IPS-20b (cell line): ENCODE data around the gene TMEM235.
"Not testable (repeated sequence)": the region's sequence is repeated elsewhere in the genome, so short reads cannot be mapped to it uniquely, and the experiment has no call there.

Experiments
- H3K27ac ChIP-seq: one replicate; pipeline ENCODE4 v1.5.1; 2013; ENCODE audit warnings: low read length
- H3K27me3 ChIP-seq: 2 replicates; pipeline ENCODE4 v1.6.1; 2013; ENCODE audit warnings: mild to moderate bottlenecking, low read length, inconsistent platforms; ENCODE audit not compliant: insufficient read depth
- H3K36me3 ChIP-seq: 2 replicates; pipeline ENCODE4 v1.6.1; 2013; ENCODE audit warnings: low read depth, mild to moderate bottlenecking, inconsistent platforms, low read length, moderate library complexity; ENCODE audit not compliant: insufficient read depth
- H3K4me1 ChIP-seq: 2 replicates; pipeline ENCODE4 v1.6.1; 2013; ENCODE audit warnings: mild to moderate bottlenecking, control low read depth, inconsistent platforms, low read length, moderate library complexity; ENCODE audit not compliant: insufficient read depth
- H3K4me3 ChIP-seq: 2 replicates; pipeline ENCODE4 v1.5.1; 2013; ENCODE audit warnings: mild to moderate bottlenecking, low read length, inconsistent platforms
- H3K9ac ChIP-seq: 2 replicates; pipeline ENCODE4 v1.6.1; 2013; ENCODE audit warnings: low read depth, mild to moderate bottlenecking, inconsistent platforms, low read length, moderate library complexity
- H3K9me3 ChIP-seq: 2 replicates; pipeline ENCODE4 v1.6.1; 2013; ENCODE audit warnings: mild to moderate bottlenecking, low read depth, low read length, inconsistent platforms; ENCODE audit not compliant: insufficient read depth

The TMEM235 gene

DNA sequence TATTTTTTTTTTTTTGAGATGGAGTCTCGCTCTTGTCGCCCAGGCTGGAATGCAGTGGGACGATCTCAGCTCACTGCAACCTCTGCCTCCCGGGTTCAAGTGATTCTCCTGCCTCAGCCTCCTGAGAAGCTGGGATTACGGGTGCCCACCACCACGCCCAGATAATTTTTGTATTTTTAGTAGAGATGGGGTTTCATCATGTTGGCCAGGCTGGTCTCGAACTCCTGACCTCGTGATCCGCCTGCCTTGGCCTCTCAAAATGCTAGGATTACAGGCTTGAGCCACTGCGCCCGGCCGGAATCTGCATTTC, 22.2 kb downstream of the TMEM235 start:
- not testable (repeated sequence) for H3K36me3 ChIP-seq, H3K9me3 ChIP-seq, H3K27me3 ChIP-seq, H3K27ac ChIP-seq
- H3K9ac ChIP-seq, result peak overlapping the region; percentile 89; the same call in 1 of the 2 replicates
- peak overlapping the region; percentile 73; the same call in 1 of the 2 replicates for H3K4me3 ChIP-seq
- H3K4me1 ChIP-seq, result peaks cover 23% of the 10 kb centered on the region

DNA sequence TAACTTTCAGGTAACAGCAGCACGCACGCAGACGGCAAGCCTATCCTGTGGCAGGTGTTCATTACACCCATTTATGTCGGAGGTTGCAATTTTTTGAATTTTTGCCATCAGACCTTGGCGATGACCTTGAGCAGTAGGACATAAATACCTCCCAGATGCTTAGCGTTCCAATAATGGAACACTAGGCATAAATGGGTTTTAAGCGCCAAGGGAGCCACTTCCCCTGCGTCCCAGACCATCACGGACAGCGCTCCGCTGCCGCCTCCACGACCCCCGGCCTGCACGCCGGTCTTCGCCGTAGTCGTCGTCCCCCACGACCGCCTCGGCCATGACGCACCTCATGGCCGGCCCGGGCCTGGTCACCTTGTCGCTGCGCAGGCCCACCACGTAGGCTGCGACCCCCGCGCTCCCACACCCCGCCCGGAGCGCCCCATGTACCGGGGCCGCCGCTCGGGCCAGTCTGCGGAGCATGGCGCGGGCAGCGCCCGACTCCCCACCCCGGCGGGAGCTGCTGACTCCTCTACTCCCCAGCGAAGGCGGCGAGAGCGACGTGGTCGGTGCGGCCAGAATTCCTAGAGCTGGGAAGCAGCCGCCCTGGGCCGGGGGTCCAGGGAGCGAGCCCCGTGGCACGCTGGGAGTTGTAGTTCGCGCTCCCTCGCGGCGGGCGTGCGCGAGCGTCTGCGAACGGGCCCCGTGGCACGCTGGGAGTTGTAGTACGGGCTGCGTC, 22.7 kb downstream of the TMEM235 start:
- Histone ChIP-seq H3K9ac (peak overlapping the region; percentile 89; the same call in 1 of the 2 replicates), H3K36me3 (no peaks in the 10 kb centered on the region), H3K4me1 (peaks cover 23% of the 10 kb centered on the region), H3K9me3 (no peaks in the 10 kb centered on the region), H3K27ac (peak overlapping the region; percentile 75), H3K4me3 (peak overlapping the region; percentile 73), H3K27me3 (no peaks in the 10 kb centered on the region)

DNA sequence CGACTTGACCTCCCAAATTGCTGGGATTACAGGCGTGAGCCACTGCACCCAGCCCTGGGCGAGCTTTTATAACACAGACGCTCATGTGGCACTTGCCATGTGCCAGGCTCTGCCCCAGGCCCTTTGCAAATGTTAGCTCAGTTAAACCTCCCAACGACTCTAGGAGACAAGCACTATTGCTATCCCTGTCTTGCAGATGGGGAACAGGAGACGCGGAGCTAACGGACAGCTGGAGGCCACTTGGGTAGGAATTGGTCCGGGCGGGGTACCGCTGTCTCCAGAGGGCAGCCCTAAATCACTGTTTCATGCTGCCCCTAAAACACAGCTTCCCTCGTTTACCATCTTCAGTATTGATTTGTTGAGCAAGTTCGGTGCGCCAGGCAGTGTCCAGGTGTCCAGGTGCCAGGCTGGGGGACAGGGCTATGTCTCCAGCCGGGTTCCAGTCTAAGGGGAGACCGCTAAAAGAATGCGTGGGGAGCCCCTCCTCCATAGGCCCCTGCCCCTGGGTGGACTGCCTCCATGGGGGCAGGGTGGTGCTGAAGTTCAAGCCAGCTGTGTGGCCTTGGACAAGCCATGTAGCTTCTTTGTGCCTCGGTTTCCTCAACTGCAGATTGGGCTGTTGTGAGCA, 23.7 kb downstream of the TMEM235 start:
- Histone ChIP-seq H3K9me3 (no peaks in the 10 kb centered on the region), H3K9ac (no peak overlapping the region), H3K27ac (no peak overlapping the region), H3K36me3 (no peaks in the 10 kb centered on the region), H3K4me1 (peaks cover 23% of the 10 kb centered on the region), H3K4me3 (no peak overlapping the region), H3K27me3 (no peaks in the 10 kb centered on the region)

DNA sequence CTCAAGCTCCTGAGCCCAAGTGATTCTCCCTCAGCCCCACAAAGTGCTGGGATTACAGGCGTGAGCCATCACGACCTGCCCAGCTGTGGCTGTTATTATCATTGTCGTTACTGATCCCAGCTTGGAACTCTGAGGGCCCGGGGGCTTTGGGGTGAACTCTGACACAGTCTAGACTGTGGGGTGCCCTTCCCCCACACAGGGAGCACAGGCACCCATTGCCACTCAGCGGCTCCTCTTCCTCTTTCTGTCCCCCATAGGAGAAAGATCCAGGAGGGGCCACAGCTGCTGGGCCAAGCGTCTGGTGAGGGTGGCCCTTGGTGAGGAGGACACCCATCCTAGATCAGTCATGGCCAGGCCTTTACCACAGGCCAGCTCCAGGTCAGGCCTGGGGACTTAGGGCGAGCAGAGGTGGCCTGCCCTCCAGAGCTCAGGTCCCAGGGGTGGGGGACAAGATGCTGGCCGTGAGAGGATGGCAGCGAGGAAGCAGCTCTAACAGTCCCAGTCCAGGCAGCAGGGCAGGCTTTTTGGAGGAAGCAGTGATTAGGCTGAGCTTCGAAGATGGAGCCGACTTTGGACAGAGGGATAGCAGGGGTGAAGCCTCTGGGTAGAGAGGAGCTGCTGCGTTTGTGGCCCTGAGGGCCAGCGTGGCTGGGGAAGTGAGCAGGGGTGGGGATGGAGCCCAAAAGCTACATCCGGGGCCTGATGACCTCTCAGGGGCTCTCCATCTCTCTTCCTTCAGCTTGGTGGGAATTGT, 24.7 kb downstream of the TMEM235 start:
- H3K4me1 ChIP-seq, result peaks cover 19% of the 10 kb centered on the region
- no peak overlapping the region for H3K27ac ChIP-seq

DNA sequence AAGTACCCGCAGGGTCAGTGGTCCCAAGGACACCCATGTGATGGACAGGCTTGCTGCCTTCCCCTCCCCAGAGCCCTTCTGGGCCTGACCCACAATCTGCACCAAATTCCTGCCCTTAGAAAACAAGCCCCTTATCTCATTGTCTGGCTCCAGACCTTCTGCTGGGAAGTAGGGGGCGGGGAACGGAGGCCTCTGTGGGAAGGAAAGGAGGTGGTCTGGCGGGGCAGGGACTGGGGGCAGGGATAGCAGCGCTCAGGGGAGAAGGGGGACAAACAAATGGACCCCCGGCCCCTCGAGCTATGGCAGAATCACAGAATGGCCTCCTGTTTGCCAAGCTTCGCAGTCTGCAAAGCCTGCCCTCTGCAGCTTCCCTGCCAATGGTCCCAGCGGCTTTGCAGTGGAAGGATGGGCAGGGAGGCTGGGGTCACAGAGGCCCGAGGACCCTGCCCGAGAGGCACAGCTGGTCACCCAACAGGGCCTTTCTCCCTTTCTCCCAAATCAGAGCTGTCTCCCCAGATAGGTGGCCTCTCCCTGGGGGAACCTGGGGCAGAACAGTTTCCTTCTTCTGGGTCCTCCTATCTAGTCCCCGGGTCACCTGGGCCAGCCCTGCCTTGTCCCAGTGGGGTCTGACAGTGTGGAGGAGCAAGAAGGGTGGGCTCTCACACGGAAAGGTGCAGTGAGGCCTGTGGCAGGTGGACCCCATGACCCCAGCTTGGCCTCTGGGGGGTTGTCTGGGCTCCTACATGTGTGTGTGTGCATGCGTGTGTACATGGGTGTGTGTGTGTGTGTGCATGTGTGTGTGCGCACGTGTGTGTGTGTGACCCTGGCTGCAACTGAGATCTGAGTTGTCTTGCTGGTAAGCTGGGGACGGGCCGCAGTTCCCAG, 25.5 kb downstream of the TMEM235 start:
- Histone ChIP-seq H3K27ac (no peak overlapping the region), H3K36me3 (no peaks in the 10 kb centered on the region), H3K4me1 (peaks cover 19% of the 10 kb centered on the region), H3K9ac (peak overlapping the region; percentile 41; the same call in 1 of the 2 replicates), H3K9me3 (no peaks in the 10 kb centered on the region), H3K4me3 (no peak overlapping the region), H3K27me3 (no peaks in the 10 kb centered on the region)

More for the DNA sequence above, 24.7 kb downstream of the TMEM235 start:
- H3K4me3 ChIP-seq, result no peak overlapping the region
- no peaks in the 10 kb centered on the region for H3K36me3 ChIP-seq
- H3K9me3 ChIP-seq, result no peaks in the 10 kb centered on the region
- no peaks in the 10 kb centered on the region for H3K27me3 ChIP-seq
- H3K9ac ChIP-seq, result peak overlapping the region; percentile 41; the same call in 1 of the 2 replicates

DNA sequence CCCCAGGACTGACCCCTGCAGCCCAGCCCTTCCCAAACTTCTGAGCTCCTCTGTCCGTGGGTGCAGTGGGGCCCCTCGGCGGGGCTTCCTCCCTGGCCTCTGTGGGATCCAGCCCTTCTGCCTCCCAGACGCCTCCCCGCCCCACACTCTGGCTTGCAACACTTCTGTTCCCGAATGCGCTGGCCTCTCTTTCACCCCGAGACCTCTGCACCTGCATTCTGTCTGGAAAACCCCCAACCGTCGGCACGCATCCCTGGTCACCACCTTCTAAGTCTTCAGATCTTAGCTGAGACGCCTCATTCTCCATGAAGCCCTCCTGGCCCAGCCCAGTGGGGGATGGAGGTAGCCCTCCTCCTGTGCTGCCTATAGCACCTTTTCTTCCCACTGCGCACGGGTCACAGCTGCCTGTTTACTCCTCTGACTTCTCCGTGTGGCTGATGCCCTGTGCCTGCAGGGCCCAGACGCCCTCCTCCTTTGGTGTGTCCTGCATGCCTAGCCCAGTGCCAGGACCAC, 26.4 kb downstream of the TMEM235 start:
- Histone ChIP-seq H3K27me3 (no peaks in the 10 kb centered on the region), H3K27ac (peak overlapping the region; percentile 18), H3K9me3 (no peaks in the 10 kb centered on the region), H3K4me3 (no peak overlapping the region), H3K4me1 (peaks cover 19% of the 10 kb centered on the region), H3K36me3 (no peaks in the 10 kb centered on the region), H3K9ac (no peak overlapping the region)

DNA sequence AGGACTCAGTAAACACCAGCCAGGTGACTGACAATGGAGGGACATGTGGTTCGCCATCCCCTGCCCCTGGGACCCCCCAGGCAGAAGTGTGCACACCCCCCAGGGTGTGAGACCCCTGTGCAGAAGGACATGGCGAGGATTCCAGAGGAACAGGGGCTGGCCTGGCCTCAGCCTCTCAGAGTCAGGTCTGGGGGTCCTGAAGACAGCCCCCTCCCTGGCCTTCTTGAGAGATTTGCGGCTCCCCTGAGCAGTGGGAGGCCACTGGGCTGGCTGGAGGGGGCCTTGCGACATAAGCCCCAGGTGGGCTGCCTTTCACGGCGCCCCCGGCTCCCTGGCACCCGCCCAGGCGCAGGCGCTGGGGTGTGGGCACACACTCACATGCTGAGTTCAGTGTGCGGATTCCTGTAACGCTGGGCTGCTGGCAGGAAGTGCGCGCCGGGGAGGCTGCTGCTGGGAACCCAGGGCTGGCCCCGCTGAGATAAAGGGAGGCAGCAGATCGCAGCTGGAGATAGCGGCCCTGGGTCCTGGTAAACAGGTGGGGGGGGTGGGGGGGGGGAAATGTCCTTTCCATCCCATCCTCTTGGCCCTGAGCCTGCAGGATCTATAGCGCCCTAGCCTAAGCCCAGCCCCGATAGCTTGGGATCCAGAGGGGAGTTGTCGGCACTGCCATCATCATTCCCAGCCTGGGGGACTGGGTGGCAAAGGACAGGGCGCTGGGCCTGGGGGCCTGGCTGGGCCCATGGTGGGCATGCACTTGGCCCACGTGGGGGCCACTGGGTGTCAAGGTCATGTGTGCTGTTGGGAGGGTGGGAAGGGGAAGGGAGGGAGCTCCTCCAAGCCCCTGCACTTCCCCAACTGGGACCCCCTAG, 27.1 kb downstream of the TMEM235 start:
- Histone ChIP-seq H3K27me3 (no peaks in the 10 kb centered on the region), H3K9me3 (no peaks in the 10 kb centered on the region), H3K27ac (peak overlapping the region; percentile 18), H3K4me3 (no peak overlapping the region), H3K36me3 (no peaks in the 10 kb centered on the region), H3K9ac (no peak overlapping the region), H3K4me1 (peaks cover 15% of the 10 kb centered on the region)

DNA sequence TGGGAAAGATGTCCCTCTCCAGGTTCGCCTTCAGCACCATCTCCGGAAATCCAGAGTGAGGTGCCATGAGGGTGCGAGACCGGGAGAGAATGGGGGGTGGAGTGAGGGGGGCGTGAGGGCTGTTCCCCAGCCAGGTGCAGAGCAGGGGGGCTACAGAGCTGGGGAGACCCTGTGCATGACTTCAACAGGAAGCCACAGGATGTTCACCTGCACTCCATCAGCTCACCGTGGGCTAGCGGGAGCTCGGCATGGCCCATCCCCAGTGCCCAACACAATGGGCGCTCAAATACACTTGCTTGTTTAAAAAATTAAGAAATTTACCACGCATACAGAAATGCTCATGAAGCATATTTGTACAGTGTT, 27.7 kb downstream of the TMEM235 start:
- H3K36me3 ChIP-seq, result no peaks in the 10 kb centered on the region
- H3K9ac ChIP-seq, result no peak overlapping the region
- H3K27me3 ChIP-seq, result no peaks in the 10 kb centered on the region
- H3K9me3 ChIP-seq, result no peaks in the 10 kb centered on the region
- H3K27ac ChIP-seq, result no peak overlapping the region
- no peak overlapping the region for H3K4me3 ChIP-seq
- peaks cover 15% of the 10 kb centered on the region for H3K4me1 ChIP-seq

DNA sequence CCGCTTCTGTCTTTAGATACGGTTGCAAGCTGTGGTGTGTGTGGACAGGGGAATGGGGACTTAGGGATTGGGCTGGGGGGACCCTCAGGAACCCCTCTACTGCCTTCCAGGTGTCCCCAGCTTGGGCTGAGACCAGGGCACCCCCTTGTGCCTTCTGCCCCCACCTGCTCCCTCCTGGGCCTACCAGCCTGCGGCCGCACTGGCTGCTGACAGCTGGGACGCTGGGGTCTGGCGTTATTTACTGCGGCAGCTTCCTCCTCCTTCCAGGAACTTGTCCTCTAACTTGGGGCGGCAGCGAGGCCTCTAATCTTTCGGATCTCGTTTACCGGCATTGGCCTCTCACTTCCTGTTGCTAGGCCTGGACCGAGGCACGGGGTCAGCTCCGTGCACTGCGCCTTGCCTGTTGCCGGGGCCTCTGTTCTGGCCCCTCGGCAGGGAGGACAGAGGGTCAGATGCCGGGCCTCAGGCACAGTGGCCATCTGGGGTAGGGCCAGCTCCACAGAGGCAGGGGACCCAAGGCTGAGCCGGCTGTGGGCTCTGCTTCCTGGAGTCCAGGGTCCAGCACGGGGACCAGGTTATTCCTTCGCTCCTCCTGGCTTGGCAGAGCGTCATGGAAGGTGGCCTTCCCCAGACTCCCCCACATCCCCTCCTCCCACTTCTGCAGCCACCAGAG, 31.8 kb downstream of the TMEM235 start:
- peaks cover 12% of the 10 kb centered on the region for H3K4me1 ChIP-seq
- no peak overlapping the region for H3K27ac ChIP-seq

DNA sequence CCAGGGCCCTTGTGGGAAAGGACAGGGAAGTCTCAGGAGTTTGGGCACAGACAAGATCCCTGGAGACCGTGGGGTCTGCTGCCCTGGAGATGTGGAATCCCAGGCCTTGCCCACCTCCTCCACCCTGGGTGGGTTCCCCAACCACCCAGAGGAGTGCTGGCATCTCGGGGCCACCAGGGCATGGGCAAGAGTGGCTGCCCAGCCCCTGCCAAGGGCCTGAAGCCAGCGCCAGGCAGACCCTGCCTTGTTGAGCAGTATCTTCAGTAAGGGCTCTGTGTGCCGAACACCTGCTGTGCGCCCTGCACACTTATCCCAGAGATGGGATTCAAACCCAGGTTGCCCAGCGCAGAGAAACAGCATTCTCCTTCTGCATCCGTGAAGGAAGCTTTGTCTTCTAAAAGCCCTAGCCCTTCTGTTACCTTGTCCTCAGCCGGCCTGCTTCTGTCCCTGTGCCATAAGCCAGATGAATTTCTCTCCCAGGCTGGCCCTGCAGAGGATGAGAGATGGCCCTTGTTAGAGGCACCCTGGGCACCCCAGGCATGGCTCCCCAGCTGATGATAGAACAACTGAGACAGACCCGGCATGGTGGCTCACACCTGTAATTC, 32.4 kb downstream of the TMEM235 start:
- H3K27me3 ChIP-seq, result peaks cover 14% of the 10 kb centered on the region
- no peaks in the 10 kb centered on the region for H3K36me3 ChIP-seq
- no peak overlapping the region for H3K27ac ChIP-seq
- no peaks in the 10 kb centered on the region for H3K9me3 ChIP-seq
- H3K4me1 ChIP-seq, result peaks cover 18% of the 10 kb centered on the region
- H3K9ac ChIP-seq, result no peak overlapping the region
- no peak overlapping the region for H3K4me3 ChIP-seq

More for the DNA sequence above, 31.8 kb downstream of the TMEM235 start:
- H3K9me3 ChIP-seq, result no peaks in the 10 kb centered on the region
- H3K27me3 ChIP-seq, result peaks cover 7% of the 10 kb centered on the region; the same call in 1 of the 2 replicates
- H3K9ac ChIP-seq, result no peak overlapping the region
- no peak overlapping the region for H3K4me3 ChIP-seq
- no peaks in the 10 kb centered on the region for H3K36me3 ChIP-seq
